T-helper 1 cell treated with Interleukin-12 subunit alpha and Interleukin-12 subunit beta and Interleukin-4 antibody, amounts not matched to agents 30 μg/mL and 1 μg/mL, for 36 hours (primary cell): ENCODE measurements around the gene TMEM259.
"Not testable (repeated sequence)": the region's sequence is repeated elsewhere in the genome, so short reads cannot be mapped to it uniquely, and the experiment has no call there.

Experiments
- H3K27ac Mint-ChIP-seq: one replicate; pipeline ENCODE4 v1.8.0; 2021; ENCODE audit warnings: mild to moderate bottlenecking, mixed read lengths
- H3K27me3 Mint-ChIP-seq: one replicate; pipeline ENCODE4 v1.8.0; 2021; ENCODE audit warnings: low read depth, mixed read lengths
- H3K36me3 Mint-ChIP-seq: one replicate; pipeline ENCODE4 v1.8.0; 2021; ENCODE audit warnings: low read depth, mixed read lengths
- H3K4me1 Mint-ChIP-seq: one replicate; pipeline ENCODE4 v1.8.0; 2021; ENCODE audit warnings: low read depth, mixed read lengths
- H3K4me3 Mint-ChIP-seq: one replicate; pipeline ENCODE4 v1.8.0; 2021; ENCODE audit warnings: mild to moderate bottlenecking, moderate library complexity, mixed read lengths
- H3K9me3 Mint-ChIP-seq: one replicate; pipeline ENCODE4 v1.8.0; 2021; ENCODE audit warnings: mixed read lengths

TMEM259 gene

GRCh38 chr19:1037621-1038064 lies 16.7 kb upstream of the TMEM259 start:
- Mint-ChIP-seq H3K4me3 (peak overlapping the region; percentile 99), H3K9me3 (no peaks in the 10 kb centered on the region), H3K36me3 (peaks cover 44% of the 10 kb centered on the region), H3K4me1 (peaks cover 53% of the 10 kb centered on the region), H3K27me3 (no peaks in the 10 kb centered on the region), H3K27ac (peak overlapping the region; percentile 89)

GRCh38 chr19:1035998-1036621 lies 15.2 kb upstream of the TMEM259 start:
- Mint-ChIP-seq H3K9me3 (no peaks in the 10 kb centered on the region), H3K27me3 (no peaks in the 10 kb centered on the region), H3K4me3 (no peak overlapping the region), H3K4me1 (peaks cover 57% of the 10 kb centered on the region), H3K27ac (peak overlapping the region; percentile 65), H3K36me3 (peaks cover 55% of the 10 kb centered on the region)

- no peak overlapping the region for H3K4me3 Mint-ChIP-seq
- H3K27me3 Mint-ChIP-seq: no peaks in the 10 kb centered on the region
- H3K9me3 Mint-ChIP-seq: no peaks in the 10 kb centered on the region
- H3K4me1 Mint-ChIP-seq: peaks cover 36% of the 10 kb centered on the region
- H3K27ac Mint-ChIP-seq: no peak overlapping the region
- peaks cover 42% of the 10 kb centered on the region for H3K36me3 Mint-ChIP-seq
Measured at GRCh38 chr19:1032264-1032867, 11.4 kb upstream of the TMEM259 start.

- peak overlapping the region; percentile 85 for H3K4me3 Mint-ChIP-seq
- H3K4me1 Mint-ChIP-seq: peaks cover 26% of the 10 kb centered on the region
- peaks cover 29% of the 10 kb centered on the region for H3K36me3 Mint-ChIP-seq
- no peaks in the 10 kb centered on the region for H3K27me3 Mint-ChIP-seq
- H3K9me3 Mint-ChIP-seq: no peaks in the 10 kb centered on the region
- H3K27ac Mint-ChIP-seq: peak overlapping the region; percentile 65
Measured at GRCh38 chr19:1028062-1028926, 7.4 kb upstream of the TMEM259 start.

GRCh38 chr19:1027650-1028061 lies 6.7 kb upstream of the TMEM259 start:
- peaks cover 24% of the 10 kb centered on the region for H3K36me3 Mint-ChIP-seq
- H3K27ac Mint-ChIP-seq: peak overlapping the region; percentile 65
- H3K27me3 Mint-ChIP-seq: no peaks in the 10 kb centered on the region
- peak overlapping the region; percentile 95 for H3K4me3 Mint-ChIP-seq
- no peaks in the 10 kb centered on the region for H3K9me3 Mint-ChIP-seq
- H3K4me1 Mint-ChIP-seq: peaks cover 23% of the 10 kb centered on the region

GRCh38 chr19:1026783-1027649 lies 6.1 kb upstream of the TMEM259 start:
- Mint-ChIP-seq H3K36me3 (peaks cover 18% of the 10 kb centered on the region), H3K27ac (peak overlapping the region; percentile 87), H3K4me3 (peak overlapping the region; percentile 95), H3K9me3 (no peaks in the 10 kb centered on the region), H3K4me1 (peaks cover 17% of the 10 kb centered on the region), H3K27me3 (no peaks in the 10 kb centered on the region)

GRCh38 chr19:1025960-1026782 lies 5.2 kb upstream of the TMEM259 start, which contains the start of gene CNN2:
Gene CNN2, plus strand, starts transcription at chr19:1026608. Its CDS starts 54 bp downstream, at chr19:1026662.
- H3K9me3 Mint-ChIP-seq: no peaks in the 10 kb centered on the region
- peaks cover 21% of the 10 kb centered on the region for H3K4me1 Mint-ChIP-seq
- peaks cover 14% of the 10 kb centered on the region for H3K36me3 Mint-ChIP-seq
- no peaks in the 10 kb centered on the region for H3K27me3 Mint-ChIP-seq
- H3K4me3 Mint-ChIP-seq: peak within 1 kb of the TSS; percentile 95
- peak within 1 kb of the TSS; percentile 87 for H3K27ac Mint-ChIP-seq

- H3K27me3 Mint-ChIP-seq, H3K9me3 Mint-ChIP-seq: not testable (repeated sequence)
- Mint-ChIP-seq H3K36me3 (peaks cover 11% of the 10 kb centered on the region), H3K27ac (peak overlapping the region; percentile 67), H3K4me1 (peaks cover 15% of the 10 kb centered on the region), H3K4me3 (peak overlapping the region; percentile 54)
Measured at GRCh38 chr19:1025080-1025479, 4.2 kb upstream of the TMEM259 start.

- H3K4me3 Mint-ChIP-seq, H3K27me3 Mint-ChIP-seq, H3K36me3 Mint-ChIP-seq, H3K27ac Mint-ChIP-seq, H3K9me3 Mint-ChIP-seq: not testable (repeated sequence)
- H3K4me1 Mint-ChIP-seq: peaks cover 16% of the 10 kb centered on the region
Measured at GRCh38 chr19:1023883-1024188, 2.9 kb upstream of the TMEM259 start.

- Mint-ChIP-seq H3K27ac (peak overlapping the region; percentile 94), H3K4me1 (peaks cover 24% of the 10 kb centered on the region), H3K4me3 (peak overlapping the region; percentile 97), H3K36me3 (peaks cover 3% of the 10 kb centered on the region), H3K27me3 (no peaks in the 10 kb centered on the region), H3K9me3 (no peaks in the 10 kb centered on the region)
Measured at GRCh38 chr19:1019980-1020867, 699 bp downstream of the TMEM259 start.

GRCh38 chr19:1019616-1019961 lies 1.3 kb downstream of the TMEM259 start:
- Mint-ChIP-seq H3K27me3 (no peaks in the 10 kb centered on the region), H3K4me1 (peaks cover 24% of the 10 kb centered on the region), H3K27ac (peak overlapping the region; percentile 94), H3K9me3 (no peaks in the 10 kb centered on the region), H3K4me3 (peak overlapping the region; percentile 97), H3K36me3 (peaks cover 3% of the 10 kb centered on the region)

- peaks cover 4% of the 10 kb centered on the region for H3K36me3 Mint-ChIP-seq
- no peaks in the 10 kb centered on the region for H3K9me3 Mint-ChIP-seq
- no peaks in the 10 kb centered on the region for H3K27me3 Mint-ChIP-seq
- peaks cover 26% of the 10 kb centered on the region for H3K4me1 Mint-ChIP-seq
- peak overlapping the region; percentile 63 for H3K27ac Mint-ChIP-seq
- peak overlapping the region; percentile 58 for H3K4me3 Mint-ChIP-seq
Measured at GRCh38 chr19:1018932-1019615, 1.8 kb downstream of the TMEM259 start.
